HT-29 (cell line): ENCODE data around the gene GTF3C5. TPM values are rescaled to one million over a fixed set of nuclear protein-coding genes. Genes with fewer than 3 reads are reported as not detected.
"Not testable (repeated sequence)": the region's sequence is repeated elsewhere in the genome, so short reads cannot be mapped to it uniquely, and the experiment has no call there.

Source experiments
- DNase-seq: peaks from one replicate; pipeline ENCODE4 v3.0.0-alpha.2; 2015; ENCODE audit warnings: low spot score
- total RNA-seq: library from RNA; depleted of rRNA; stranded (reverse); fragments of >200 nt; shearing (Covaris generic); gene quantifications from 2 replicates; pipeline ENCODE4 v1.2.3, GENCODE V29; 2014

Gene GTF3C5
- total RNA-seq, 1 experiment from 2014 or later = 159 TPM

- no peak for DNase-seq
These were observed 58.5 kb downstream of the GTF3C5 start for GRCh38 chr9:133089271-133089671.

- DNase-seq = no peak
These were observed 59.4 kb downstream of the GTF3C5 start for GRCh38 chr9:133090187-133090586.

- no peak for DNase-seq
These were observed 60.1 kb downstream of the GTF3C5 start for GRCh38 chr9:133090752-133091385.

GRCh38 chr9:133094351-133094750, 63.6 kb downstream of the GTF3C5 start:
- DNase-seq = not testable (repeated sequence)

GRCh38 chr9:133094842-133095393, 64.1 kb downstream of the GTF3C5 start:
- DNase-seq = no peak

GRCh38 chr9:133098104-133098754, 67.4 kb downstream of the GTF3C5 start:
- no peak for DNase-seq

- DNase-seq = no peak
These were observed 68.1 kb downstream of the GTF3C5 start for GRCh38 chr9:133098871-133099270.

GRCh38 chr9:133099726-133100505, 69.1 kb downstream of the GTF3C5 start:
- no peak for DNase-seq

- no peak for DNase-seq
These were observed 69.9 kb downstream of the GTF3C5 start for GRCh38 chr9:133100506-133101355.

GRCh38 chr9:133101356-133102189, 70.8 kb downstream of the GTF3C5 start:
- no peak for DNase-seq

GRCh38 chr9:133102190-133103021, 71.6 kb downstream of the GTF3C5 start:
- no peak for DNase-seq

- peak; percentile 87 for DNase-seq
These were observed 72.6 kb downstream of the GTF3C5 start for GRCh38 chr9:133103183-133103986.

GRCh38 chr9:133103987-133104505, 73.2 kb downstream of the GTF3C5 start:
- no peak for DNase-seq

GRCh38 chr9:133104718-133105460, 74.1 kb downstream of the GTF3C5 start:
- DNase-seq = no peak

- no peak for DNase-seq
These were observed 74.6 kb downstream of the GTF3C5 start for GRCh38 chr9:133105461-133105770.

GRCh38 chr9:133106511-133107244, 75.9 kb downstream of the GTF3C5 start:
- DNase-seq = no peak

GRCh38 chr9:133107245-133107722, 76.5 kb downstream of the GTF3C5 start:
- no peak for DNase-seq
